C1 segment of cervical spinal cord (tissue), 14 donors: ENCODE measurements around the gene NCOR1.

Experiments
- DNase-seq, 14 donors: peaks; one replicate each; lab custom pipeline; 2025; lab: John Stamatoyannopoulos, UW

NCOR1 gene

GRCh38 chr17:16036261-16036660, 179.1 kb downstream of the NCOR1 start:
- DNase-seq = no peak

- DNase-seq = no peak
Measured at GRCh38 chr17:16033729-16034349, 181.5 kb downstream of the NCOR1 start.

- no peak for DNase-seq
Measured at GRCh38 chr17:16027708-16028584, 187.4 kb downstream of the NCOR1 start.

GRCh38 chr17:16026895-16027294, 188.4 kb downstream of the NCOR1 start:
- DNase-seq = no peak

- DNase-seq = no peak
Measured at GRCh38 chr17:16025202-16025601, 190.1 kb downstream of the NCOR1 start.

- no peak for DNase-seq
Measured at GRCh38 chr17:16023881-16024280, 191.5 kb downstream of the NCOR1 start.

GRCh38 chr17:16019347-16019746, 196.0 kb downstream of the NCOR1 start:
- no peak for DNase-seq

GRCh38 chr17:16013943-16014407, 201.4 kb downstream of the NCOR1 start:
- no peak for DNase-seq

- DNase-seq = no peak
Measured at GRCh38 chr17:16007439-16007838, 207.9 kb downstream of the NCOR1 start.

GRCh38 chr17:16005636-16006035, 209.7 kb downstream of the NCOR1 start:
- DNase-seq = no peak

- no peak for DNase-seq
Measured at GRCh38 chr17:16003841-16004240, 211.5 kb downstream of the NCOR1 start.

GRCh38 chr17:16002708-16003260, 212.6 kb downstream of the NCOR1 start:
- DNase-seq = no peak

- DNase-seq = no peak
Measured at GRCh38 chr17:16001226-16001897, 214.0 kb downstream of the NCOR1 start.

- peak in 7 of 14 donors; percentile 39 to 65 (median 45) for DNase-seq
Measured at GRCh38 chr17:15999974-16000827, 215.1 kb downstream of the NCOR1 start.

GRCh38 chr17:15999141-15999973, 216.0 kb downstream of the NCOR1 start, which contains the start of the genes TTC19 and ZSWIM7:
TTC19 (plus strand) TSS chr17:15999824; CDS start chr17:15999849, 25 bp downstream.
ZSWIM7 (minus strand) TSS chr17:15999704; CDS start chr17:15999594, 110 bp downstream.
- peak; percentile 40 to 97 (median 93) for DNase-seq

GRCh38 chr17:15998031-15998562, 217.2 kb downstream of the NCOR1 start:
- no peak for DNase-seq

GRCh38 chr17:15996322-15996721, 219.0 kb downstream of the NCOR1 start:
- no peak for DNase-seq

GRCh38 chr17:15981646-15982580, 233.4 kb downstream of the NCOR1 start:
- DNase-seq = no peak
